ENCODE data around the gene PPP1R9A.

Gene PPP1R9A

DNA sequence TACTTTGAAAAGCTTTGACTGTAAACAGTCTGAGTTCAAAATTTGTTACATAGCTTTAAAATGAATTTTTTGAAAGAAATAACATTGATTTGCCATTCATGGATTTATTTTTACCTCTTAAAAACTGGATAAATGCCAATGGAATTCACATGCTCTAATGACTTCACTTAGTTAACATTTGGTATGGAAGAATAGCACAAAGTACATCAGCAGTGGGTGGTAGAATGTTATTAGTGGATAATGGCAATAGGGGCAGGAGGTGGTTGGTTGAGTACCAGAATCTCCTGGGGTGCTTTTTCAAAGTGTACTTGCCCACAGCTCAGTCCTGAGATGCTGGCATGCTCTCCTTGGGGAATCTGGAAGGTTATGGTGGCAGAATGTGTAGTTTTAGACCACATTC, 4.7 kb downstream of the PPP1R9A start:
- DNase-seq: no peak

DNA sequence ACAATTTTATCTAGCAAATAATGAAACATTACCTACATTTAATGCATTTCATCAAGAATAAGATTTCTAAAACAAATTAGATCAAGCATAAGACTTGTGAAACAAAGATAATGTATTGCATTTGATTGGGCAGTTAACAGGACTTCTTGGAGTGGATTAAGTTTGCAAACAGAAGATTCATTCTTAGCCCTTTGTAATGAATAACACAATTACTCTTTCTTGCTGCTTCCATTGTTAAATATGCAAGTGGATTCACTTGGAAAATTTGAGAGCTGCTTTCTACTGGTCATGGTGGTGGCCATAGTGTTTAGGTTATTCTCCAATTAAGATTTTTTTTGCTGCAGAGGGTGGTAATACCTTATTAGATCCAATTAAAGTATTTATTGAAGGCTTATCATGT, 6.0 kb downstream of the PPP1R9A start:
- no peak for DNase-seq

DNA sequence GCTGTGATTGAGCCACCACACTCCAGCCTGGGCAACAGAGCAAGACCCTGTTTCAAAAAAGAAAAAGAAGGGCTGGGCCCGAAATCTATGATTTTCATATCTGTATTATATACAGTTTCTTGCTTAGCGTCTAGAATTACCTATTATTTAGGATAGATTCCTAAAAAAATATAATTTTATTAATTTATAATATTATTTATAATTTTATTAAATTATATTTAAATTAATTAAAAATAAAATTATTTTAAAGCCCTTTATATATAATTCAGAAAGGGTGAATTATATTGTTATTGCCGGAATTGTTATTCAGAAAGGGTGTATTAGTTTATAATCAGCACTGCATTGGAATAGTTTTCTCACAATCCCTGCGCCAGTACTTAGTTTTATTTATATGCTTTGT, 14.5 kb downstream of the PPP1R9A start:
- DNase-seq: no peak

DNA sequence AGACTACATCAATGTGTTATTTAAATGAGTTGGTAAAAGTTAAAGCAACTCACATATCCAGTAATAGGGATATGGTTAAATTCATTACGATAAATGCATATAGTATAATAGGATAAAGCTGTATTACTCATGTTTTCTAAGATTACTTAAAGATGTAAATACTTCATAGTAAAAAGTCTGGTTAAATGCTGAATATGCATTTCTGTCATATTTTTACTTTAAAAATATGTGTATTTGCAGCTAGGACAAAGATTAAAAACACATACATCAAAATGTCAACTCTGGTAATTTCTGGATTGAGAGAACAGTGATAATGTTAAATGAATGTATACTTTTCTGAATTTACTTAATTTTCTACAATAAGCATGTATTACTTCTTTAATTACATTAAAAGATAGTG, 15.1 kb downstream of the PPP1R9A start:
- no peak for DNase-seq

DNA sequence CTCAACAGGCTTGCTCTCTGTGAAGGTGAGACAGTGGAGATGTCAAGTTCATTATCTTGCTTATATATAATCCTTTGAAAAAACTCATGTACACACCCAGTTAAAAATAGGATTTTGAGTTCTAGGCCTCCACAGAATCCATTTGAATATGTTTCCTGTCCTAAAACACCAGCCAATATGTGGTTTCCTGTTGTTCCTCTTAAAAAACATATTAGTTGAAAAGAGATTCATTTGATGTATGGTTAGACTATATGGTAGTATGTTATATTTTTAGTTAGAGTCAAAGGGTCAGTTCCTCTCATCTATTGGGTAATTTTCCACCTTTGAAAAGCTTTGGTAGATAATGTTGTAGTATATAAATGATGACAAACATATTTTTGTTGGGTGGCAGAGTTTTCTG, 16.0 kb downstream of the PPP1R9A start:
- no peak for DNase-seq

DNA sequence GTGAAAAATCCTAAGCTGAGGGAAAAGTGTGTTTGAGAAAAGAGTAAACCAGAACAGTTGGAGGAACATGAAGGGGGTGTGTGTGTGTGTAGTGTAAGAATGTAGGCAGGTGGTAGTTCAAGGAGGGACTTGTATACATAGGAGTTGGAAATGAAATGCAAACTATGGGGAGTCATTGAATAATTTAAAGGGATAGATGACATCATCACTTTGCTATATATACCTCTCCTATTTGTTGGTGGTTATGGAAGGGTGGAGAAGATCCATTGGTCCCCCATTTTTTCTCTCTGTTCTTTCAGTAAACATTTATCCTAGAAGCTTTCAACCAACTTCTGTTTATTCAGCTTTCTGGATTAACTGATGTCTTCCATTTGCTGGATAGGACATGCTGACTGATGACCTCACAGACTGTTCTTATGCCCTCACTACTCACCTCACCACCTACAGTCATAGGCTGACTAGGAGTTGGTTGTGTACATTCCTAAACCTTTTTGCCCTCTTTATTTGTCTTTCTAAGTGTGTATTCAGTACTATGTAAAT, 20.8 kb downstream of the PPP1R9A start:
- no peak for DNase-seq

DNA sequence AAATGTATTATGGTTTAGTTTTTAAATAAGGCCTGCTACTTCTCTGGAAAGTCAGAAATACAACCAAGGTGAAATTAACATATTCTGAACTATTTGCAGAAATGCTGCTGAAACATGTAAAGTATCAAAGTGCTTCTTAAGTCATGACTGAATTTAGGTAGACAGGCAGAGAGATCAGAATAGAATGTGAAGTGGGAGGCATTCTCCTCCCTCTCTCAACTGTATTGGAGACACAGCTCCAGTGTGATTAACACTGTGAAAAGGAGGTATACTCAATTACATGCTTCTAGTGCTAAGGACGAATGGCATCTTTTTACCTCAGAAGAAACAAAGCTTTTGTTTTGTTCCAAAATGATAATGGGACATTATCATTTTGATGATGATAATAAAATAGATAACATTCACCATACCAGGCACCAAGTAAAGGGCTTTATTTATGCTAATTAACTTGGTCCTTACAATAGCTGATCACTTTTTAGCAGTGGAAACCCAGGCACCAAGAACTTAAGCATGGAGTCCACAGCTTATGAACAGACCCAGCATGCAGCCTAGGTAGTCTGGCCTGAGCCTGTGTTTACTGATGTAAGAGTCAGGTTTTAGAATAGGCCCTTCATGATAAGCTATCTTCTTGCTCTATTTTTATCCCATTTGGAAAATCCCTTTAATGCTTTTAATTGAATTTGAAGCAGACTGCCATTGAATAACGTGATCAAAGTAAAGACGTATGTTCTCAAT, 26.0 kb downstream of the PPP1R9A start:
- DNase-seq: no peak

DNA sequence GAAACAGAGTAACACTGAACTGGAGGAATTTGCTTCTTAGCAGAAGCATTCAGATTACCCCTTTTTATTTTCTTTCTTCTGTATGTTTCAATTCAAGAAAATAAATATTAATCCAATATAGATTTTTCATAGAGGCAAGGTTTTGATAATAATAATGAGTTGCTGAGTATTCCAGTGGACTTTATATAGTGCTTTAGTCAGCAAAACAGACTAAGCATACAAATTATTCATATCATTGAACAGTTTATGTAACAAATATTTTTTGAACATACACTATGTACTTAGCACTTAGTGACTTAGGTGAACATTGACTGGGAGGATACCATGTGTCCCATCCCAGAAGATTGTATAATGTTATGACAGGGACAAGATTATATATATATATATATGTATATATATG, 32.0 kb downstream of the PPP1R9A start:
- DNase-seq: no peak

DNA sequence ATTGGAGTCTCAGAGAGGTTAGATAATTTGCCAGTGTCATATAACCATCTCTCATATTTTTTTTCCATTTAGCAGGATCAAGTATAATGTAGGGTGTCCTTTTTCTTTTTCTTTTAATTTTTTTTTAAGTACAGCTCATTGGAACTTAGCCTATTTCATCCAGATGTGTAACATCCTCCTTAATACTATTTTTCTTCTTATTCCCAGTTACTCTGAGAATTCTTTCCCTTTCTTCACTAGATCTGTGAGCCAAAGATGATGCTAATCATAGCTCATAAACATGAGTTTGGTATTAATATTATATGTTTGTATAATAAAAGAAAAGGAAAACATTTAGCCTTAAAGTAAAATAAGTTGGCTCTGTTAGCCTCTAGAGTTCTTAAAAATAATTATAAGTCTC, 32.8 kb downstream of the PPP1R9A start:
- no peak for DNase-seq

DNA sequence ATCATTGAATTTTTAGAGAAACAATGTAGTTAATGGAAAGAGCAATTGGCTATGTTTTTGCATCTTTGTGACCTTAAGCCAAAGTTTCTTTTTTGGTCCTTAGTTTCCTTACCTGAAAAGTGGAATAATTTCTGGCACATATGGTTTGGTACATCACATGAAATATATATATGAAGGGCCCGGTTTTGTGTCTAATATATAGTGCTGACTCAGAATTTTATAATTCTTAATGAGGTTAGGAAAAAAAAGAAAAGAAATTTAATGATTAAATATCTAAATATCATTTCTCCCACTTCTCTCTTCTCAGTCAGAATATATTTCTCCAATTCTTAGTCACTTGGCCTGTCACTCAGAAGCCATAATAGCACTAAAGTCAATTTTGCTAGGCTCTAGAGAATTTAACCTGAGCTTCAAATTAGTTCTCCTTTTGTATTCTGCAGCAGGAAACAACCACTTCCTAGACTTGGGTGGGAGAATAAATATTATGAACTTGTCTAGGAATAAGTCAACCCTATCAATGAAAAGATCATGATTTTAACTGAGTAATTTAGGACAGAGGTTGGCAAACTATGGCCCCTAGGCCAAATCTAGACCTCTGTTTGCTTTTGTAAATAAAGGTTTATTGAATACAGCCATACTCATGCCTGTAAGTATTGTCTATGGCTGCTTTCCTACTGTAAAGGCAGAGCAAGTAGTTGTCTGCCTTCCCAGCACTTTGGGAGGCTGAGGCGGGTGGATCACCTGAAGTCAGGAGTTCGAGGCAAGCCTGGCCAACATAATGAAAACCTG, 34.6 kb downstream of the PPP1R9A start:
- DNase-seq: no peak

DNA sequence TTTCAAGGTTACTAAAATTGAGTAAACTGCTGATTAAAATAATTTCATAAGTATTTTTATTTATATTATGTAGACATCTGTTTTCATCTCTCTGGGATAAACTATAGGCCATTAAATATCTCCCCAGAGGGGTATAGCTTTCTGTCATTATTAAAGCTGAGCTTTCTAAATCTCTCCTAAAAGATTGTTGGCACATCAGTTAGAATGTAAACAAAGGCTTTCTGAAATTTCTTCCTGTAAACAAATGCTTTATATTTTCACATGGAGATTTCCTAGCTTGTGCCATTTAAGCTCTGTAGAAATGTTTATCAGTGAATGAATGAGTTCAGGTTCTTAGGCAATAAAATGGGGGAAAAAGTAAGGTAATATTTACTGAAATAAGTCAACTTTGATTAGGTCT, 35.7 kb downstream of the PPP1R9A start:
- no peak for DNase-seq

DNA sequence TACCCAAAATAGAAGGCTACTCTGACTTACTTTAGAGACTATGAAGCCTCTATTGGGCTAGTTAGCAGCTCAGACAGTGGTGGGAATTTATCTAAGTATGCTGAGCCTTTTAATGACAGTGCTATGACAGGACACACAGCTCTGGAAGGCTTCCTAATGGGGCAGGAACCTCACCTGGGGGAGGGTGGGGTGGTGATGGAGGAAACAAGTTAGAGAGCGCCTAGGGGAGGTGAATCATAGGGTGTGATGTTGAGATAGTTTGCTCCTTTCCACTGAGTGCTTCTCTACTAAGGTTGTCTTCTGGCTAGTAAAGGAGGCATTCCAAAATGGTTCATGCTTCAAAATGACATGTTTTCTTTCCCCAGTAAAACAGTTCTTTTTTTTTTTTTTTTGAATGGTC, 42.1 kb downstream of the PPP1R9A start:
- no peak for DNase-seq

DNA sequence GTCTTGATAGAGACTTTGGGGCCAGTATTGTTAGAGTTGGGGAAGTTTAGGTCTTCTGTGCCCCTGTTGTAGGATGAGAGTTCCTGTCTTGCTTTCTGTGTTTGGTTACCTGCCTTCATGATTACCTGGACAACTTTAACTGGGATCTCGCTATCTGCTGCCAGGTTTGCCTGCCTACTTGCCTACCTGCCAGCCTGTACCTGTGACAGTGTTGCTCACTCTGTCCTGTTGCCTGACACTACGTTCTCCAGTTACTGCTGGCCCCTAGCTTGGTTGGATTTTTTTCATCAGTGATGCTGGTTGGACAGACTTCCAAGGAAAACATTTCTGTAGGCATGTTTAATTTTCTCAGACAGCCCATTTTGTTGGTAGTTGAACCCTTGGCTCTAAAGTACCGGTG, 48.4 kb downstream of the PPP1R9A start:
- no peak for DNase-seq

DNA sequence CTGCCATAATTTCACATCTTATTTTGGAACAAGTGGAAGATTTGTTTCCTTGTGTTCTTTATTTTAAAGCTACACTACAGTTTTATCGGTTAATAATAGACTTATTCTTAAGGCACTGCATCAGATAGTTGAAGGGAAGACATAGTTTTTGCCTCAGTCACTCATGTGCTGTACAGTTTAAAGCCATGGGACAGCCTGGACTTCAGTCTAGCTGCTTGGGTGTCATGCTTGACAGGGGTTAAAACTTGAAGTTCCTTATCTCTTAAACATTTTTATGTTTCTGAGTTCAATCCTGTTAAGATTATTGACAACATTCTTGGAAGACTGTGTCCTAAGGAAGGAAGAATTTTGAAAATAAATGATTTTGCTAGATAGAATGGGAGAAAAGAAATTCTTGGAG, 49.7 kb downstream of the PPP1R9A start:
- DNase-seq: no peak

DNA sequence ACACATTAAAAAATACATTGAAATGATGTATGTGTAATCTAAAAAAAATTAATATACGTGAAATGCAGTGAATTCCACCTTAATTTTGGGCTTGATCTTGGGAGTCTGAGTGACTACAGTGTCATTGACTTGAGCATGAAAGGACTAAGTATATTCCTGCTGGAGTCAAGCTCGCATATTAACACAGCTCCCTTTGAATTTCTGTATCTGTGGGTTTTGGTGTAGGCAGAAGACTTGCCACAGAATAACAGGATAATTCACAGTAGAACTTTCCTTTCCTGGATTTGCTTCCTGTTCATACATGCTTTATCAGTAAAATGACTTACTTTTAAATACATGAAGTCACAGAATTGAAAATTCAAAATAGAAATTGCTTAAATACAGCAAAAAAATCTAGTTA, 55.3 kb downstream of the PPP1R9A start:
- no peak for DNase-seq

DNA sequence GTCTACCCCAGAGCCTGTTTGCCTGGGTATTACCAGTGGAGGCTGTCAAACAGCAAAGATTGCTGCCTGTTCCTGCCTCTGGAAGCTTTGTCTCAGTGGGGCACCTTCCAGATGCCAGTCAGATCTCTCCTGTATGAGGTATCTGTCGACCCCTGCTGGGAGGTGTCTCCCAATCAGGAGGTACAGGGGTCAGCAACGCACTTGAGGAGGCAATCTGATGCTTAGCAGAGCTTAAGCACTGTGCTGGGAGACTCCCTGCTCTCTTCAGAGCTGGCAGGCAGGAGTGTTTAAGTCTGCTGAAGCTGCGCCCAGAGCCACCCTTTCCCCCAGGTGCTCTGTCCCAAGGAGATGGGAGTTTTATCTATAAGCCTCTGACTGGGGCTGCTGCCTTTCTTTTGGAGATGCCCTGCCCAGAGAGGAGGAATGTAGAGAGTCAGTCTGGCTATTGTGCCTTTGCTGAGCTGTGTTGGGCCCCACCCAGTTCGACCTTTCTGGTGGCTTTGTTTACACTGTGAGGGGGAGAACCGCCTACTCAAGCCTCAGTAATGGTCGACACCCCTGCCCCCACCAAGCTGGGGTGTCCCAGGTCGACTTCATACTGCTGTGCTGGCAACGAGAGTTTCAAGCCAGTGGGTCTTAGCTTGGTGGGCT, 62.2 kb downstream of the PPP1R9A start:
- DNase-seq: no peak

DNA sequence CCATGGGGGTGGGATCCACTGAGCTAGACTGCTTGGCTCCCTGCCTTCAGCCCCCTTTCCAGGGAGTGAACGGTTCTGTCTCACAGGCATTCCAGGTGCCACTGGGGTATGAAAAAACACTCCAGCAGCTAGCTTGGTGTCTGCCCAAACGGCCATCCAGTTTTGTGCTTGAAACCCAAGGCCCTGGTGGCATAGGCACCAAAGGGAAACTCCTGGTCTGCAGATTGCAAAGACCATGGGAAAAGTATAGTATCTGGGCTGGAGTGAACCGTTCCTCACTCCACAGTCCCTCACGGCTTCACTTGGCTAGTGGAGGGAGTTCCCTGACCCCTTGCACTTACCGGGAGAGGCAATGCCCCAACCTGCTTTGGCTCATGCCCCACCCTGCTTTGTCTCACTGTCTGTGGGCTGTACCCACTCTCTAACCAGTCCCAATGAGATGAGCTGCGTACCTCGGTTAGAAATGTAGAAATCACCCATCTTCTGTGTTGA, 62.7 kb downstream of the PPP1R9A start:
- DNase-seq: no peak

DNA sequence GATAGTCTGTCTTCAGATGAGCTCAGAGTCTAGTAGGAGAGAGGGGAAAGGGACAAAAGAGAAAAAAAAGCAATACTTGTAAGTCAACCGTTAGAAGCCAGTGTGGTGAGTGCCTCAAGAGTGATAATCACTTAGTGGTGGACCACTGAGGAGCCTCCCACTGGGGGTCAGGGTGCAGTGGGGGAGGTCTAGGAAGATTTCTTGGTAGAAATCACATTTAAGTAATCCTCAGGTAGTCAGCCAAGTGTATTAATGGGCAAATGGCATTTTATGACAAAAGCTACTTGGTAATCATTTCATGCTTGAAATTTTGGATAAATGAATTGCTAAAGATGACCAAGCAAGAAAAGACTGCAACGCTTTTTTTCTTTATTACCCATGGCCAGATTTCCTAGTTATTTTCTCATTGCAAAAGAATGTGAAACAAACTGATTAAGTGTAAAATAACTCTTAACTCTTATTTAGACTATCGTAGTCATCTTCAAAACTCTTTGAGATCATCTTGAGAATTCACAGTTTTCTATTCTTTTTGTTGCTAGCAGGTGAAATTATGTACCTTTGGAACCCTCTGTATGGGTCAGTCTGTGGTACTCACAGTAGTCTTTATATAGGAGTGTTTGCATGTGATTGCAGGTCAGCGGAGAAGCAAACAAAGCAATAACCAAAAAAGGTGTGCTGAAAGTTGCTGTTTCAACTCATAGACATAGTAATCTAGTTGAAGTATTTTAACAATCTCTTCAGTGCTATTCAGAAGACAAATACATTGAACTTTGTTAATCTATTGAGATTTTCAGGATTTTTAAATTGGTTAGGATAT, 63.9 kb downstream of the PPP1R9A start:
- no peak for DNase-seq

DNA sequence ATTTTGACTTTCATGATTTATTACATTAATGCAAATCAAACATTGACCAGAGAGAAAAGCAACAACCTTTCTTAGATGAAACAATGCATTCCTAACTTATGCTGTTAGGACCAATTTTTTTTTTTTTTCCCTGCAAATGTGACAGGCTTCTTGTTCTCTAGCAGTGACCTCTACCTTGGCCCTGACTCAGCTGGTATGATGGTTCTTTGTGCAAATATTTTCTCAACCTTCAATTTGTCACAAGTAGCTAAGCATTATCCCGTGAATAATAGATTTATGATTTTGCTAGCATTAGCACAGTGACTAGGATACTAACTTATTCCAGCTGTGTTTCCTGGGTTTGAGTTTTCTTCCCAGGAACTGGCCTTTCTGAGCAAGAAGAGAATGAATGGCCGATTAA, 64.9 kb downstream of the PPP1R9A start:
- peak; percentile 1 for DNase-seq

DNA sequence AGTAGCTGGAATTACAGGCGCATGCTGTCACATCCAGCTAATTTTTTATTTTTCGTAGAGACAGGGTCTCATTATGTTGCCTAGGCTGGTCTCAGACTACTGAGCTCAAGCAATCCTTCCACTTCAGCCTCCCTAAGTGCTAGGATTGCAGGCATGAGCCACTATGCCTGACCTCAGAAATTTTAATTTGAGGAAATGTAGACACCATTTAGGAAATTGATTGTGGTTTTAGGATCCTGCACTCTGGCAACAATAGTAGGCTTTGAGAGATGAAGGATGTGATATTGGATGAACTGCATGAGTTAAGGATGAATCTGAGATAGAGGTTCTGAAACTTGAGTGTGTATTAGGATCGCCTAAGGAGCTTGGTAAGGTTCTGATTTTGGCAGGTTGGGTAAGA, 66.5 kb downstream of the PPP1R9A start:
- no peak for DNase-seq

DNA sequence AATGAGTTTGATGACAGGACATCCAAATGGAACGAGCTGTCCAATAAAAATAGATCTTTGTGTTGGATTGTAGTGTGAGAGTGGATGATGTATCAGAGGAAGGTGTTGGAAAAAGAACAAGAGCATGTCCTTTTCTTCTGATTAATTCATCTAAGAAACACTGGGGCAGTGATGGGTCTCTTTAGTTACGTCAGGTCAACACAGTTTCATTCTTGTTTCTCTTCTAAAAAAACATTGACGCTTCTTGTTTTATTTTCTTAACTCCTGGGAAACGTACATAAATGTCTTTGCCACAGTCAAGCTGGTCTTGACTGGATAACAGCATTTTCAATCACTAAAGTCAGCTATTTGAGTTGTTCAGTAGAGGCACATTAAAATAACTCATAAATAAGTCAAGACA, 67.0 kb downstream of the PPP1R9A start:
- no peak for DNase-seq

DNA sequence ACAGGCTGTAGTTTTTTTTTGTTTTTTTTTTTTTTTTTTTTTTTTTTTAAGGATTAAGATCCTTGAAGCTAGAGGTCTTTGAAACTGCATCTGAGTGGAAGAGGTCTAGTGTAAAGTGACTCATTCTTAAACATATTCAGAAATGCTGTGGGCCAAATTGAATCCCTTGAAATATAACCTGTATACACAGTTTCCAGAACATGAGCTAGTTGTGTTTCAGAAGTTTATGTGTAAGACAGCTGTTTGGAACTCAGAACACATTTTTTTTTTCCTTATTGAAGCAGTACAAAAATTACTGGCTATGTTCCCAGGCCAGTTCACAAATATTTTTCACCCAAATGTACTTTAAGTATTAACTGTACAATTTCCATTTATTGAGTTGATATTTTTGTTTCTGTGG, 67.9 kb downstream of the PPP1R9A start:
- no peak for DNase-seq

Measured in NCI-H146 (cell line).